HG03095 (cell line): Measurements from ENCODE around the gene OR1I1.

Source experiments
- ATAC-seq: cut with Tn5 transposase; IDR thresholded peaks from one replicate; pipeline ENCODE4 v1.9.1; 2021; ENCODE audit warnings: moderate library complexity; ENCODE audit not compliant: unreplicated experiment

Gene OR1I1

GRCh38 chr19:15116856-15117255, 34.8 kb downstream of the OR1I1 start:
- no peak for ATAC-seq

GRCh38 chr19:15118248-15118647, 36.2 kb downstream of the OR1I1 start:
- ATAC-seq, result no peak

GRCh38 chr19:15118789-15119494, 36.9 kb downstream of the OR1I1 start:
- ATAC-seq, result no peak

- no peak for ATAC-seq
These were observed 38.4 kb downstream of the OR1I1 start for GRCh38 chr19:15120135-15121026.

DNA sequence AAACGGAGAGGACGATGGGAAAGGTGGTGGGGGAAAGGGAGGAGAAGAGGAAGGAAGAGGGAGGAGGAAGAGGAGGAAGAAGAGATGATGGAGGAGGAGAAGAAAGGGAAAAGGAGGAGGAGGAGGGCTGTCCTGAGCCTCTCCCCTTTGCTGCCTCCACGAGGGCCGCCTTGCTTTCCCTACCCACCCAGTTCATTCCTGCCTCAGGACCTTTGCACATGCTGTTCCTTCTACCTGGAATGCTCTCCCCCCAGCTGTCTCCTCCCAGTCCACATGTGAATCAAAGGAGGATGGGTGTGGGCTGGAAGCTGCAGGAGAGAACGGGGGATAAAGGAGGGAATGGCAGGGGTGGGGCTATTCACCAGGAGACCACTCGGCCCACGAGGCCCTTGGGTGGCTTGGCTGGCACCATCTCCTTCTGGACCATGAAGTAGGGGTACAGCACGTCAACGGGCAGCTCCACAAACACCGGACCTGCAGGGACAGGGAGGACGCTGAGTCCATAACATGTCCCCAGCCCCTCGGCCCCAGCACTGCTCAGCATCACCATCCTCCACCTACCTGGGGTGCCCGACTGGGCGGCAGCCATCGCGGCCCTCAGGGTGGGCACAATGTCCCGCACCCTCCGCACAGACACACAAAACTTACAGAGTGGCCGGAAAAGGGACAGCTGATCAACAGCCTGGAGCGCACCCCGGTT, 40.5 kb downstream of the OR1I1 start:
- ATAC-seq, result no peak

- no peak for ATAC-seq
These were observed 41.2 kb downstream of the OR1I1 start for GRCh38 chr19:15123031-15123890.

DNA sequence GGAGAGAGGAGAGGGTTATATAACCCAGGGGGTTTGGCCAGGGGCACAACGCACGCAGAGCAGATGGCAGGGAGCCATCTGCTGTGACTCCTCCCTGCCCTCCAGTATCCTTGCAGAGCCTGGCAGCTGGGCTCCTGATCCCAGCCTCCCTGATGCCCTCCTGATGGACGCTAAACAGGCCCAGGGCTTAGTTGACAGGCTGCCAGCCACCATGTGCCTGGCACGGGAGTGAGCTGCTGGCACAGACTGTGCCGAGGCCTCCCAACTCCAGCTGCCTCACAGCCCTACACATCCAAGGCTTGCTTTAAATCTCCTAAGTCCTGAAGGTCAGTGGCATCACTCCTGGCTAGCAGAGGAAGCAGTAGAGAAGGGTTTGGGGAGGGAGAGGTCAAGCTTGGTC, 41.9 kb downstream of the OR1I1 start:
- ATAC-seq, result no peak

DNA sequence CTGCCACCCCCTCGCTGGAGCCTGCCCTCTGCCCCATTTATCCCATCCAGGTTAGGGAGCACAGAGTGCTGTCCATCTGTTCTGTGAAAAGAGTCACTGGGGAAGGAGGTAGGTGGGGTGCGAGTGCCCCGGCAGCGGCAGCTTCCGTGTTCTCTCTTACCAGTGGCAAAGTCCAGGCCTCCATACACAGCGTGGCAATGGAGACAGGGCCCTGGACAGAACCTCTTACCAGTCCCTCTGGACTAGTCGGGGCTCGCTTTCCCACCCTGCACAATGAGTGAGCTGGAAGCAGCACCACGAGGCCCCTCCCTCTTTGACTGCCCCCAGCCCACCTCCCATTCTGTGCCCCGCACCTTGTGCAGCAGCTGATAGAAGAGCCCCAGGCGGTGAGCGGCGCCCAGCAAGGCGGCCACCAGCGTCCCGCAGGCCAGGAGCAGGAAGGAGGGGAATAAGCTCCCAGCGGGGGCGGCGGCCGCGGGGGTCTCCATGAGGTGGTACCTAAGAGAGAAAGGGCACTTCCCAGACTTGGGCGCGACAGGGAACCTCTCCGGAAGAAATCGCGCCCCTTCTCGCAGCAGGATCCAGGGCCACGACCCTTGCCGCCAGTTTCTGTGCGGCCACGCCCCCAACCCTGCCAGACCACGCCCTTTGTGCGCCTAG, 42.7 kb downstream of the OR1I1 start:
- ATAC-seq, result no peak

- peak; percentile 71 for ATAC-seq
These were observed 43.4 kb downstream of the OR1I1 start for GRCh38 chr19:15125232-15126067.

DNA sequence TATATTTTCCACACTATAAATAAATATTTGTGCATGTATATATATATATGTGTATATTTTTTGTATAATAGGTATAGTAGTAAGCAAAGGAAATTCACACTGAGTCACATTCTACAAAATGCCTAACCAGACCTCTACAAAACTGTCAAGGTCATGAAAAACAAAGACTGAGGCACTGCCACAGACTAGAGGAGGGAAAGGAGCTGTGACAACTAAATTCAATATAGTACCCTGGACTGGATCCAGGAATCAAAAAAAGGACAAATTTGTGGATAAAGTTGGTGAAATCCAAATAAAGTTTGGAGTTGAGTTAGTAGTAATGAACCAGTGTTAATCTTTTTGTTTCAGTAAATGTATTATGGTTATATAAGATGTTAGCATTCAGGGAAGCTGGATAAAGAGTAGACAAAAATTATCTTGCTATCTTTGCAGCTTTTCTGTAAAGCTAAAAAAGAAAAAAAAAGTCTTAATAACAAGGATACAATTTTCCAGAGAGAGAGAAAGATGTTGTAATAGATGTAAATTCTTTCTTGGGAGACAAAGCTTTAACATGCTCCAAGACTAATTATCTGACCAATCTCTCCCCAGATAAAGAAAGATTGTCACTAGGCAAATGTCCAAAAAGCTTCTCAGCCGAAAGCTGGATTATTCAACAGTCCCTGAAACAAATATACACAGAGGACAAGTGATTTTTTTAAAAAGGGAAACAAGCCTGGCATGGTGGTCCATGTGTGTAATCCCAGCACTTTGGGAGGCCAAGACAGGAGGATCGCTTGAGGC, 44.3 kb downstream of the OR1I1 start:
- ATAC-seq, result no peak

DNA sequence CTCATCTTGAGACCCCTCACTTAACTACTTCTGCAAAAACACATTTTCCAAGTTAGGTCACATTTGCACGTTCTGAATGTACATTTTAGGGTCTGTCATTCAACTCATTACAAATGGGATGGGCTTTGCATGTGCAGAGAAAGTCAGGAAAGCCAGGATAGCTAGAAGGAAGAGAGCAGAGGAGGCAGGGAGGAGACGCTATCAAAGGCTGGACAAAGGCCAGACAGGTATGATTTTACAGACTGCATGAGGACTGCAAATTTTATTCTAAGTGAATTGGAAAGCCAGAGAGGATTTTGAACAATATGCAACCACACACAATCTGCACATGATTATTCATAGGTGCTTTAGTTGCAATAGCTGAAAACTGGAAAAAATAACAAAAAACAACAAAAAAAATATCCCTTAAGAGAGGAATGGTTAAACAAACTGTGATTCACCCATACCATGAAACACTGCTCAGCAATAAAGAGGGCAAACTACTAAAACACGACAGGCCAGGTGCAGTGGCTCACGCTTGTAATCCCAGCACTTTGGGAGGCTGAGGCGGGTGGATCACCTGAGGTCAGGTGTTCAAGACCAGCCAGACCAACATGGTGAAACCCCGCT, 46.3 kb downstream of the OR1I1 start:
- no peak for ATAC-seq

- ATAC-seq, result no peak
These were observed 48.0 kb downstream of the OR1I1 start for GRCh38 chr19:15129856-15130585.

GRCh38 chr19:15136234-15136954, 54.4 kb downstream of the OR1I1 start:
- no peak for ATAC-seq

- no peak for ATAC-seq
These were observed 55.8 kb downstream of the OR1I1 start for GRCh38 chr19:15137777-15138176.

- ATAC-seq, result no peak
These were observed 56.4 kb downstream of the OR1I1 start for GRCh38 chr19:15138427-15138826.

DNA sequence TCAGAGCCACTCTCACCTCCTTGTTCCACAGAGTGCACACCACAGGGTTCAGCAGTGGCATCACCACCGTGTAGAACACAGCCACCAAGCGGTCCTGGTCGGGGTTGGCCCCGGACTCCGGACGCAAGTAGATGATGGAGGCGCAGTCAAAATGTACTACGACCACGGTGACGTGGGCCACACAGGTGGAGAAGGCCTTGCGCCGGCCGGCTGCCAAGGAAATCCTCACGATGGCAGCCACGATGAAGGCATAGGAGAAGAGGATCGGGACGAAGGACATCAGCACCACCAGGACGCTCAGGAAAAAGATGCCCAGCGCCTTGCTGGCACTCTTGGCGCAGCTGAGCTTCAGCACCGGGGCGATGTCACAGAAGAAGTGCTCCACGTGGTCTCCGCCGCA, 59.1 kb downstream of the OR1I1 start:
- no peak for ATAC-seq

DNA sequence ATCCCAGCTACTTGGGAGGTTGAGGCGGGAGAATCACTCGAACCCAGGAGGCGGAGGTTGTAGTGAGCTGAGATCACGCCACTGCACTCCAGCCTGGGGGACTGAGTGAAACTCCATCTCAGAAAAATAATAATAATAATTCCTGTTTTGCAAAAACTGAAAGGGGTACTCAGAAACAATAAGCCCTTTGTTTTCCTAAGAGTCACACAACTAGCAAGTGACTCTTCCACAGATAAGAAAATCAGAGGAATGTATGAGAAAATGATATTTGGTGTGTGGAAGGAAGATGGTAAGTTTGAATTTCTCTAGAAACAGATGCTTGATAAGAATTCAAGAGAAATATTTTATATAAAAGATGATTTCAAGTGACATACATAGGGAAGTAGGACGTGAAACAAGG, 60.3 kb downstream of the OR1I1 start:
- no peak for ATAC-seq
